Prostate gland (tissue), 2 donors: ENCODE data around the gene PRR35.

Experiments
- POLR2A ChIP-seq: fragments of 450-650 bp; IDR thresholded peaks from one replicate; pipeline ENCODE4 v1.6.1; 2016; ENCODE audit warnings: antibody characterized with exemption, mild to moderate bottlenecking
- TF ChIP-seq, protein P1 (sequence below), 4 experiments: fragments of 200-600 bp in 2 of 4; fragments of 450-650 bp in 2 of 4; sonication (generic) in 2 of 4; IDR thresholded peaks; 1 replicate in 3 of 4; 2 replicates in 1 of 4; pipeline ENCODE4 v1.5.1; 2016 to 2019; ENCODE audit warnings: antibody characterized with exemption in 4 of 4, mild to moderate bottlenecking in 2 of 4, moderate library complexity in 2 of 4

DNA sequence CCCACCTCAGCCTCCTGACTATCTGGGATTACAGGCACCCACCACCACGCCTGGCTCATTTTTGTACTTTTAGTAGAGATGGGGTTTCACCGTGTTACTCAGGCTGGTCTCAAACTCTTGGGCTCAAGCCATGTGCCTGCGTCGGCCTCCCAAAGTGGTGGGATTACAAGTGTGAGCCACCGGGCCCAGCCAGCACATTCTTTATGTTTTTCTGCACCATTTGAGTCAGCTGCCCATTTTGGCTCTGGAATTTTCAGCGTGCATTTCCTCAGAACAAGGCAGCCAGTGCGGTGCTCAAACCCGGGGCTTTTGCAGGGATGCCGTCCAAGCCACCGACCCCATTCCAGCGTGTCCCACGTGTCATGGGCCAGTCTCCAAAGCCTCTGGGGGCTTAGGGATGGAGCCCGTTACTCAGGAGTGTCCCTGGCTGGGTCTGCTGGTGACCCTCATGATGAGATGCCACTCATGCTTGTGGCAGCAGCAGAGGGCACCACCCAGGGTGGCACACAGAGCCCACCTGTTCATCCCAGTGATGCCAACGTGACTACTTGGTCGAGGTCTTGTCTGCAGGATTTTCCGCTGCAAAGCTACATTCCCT is 26.0 kb downstream of the PRR35 start:
- TF ChIP-seq, protein P1, sequence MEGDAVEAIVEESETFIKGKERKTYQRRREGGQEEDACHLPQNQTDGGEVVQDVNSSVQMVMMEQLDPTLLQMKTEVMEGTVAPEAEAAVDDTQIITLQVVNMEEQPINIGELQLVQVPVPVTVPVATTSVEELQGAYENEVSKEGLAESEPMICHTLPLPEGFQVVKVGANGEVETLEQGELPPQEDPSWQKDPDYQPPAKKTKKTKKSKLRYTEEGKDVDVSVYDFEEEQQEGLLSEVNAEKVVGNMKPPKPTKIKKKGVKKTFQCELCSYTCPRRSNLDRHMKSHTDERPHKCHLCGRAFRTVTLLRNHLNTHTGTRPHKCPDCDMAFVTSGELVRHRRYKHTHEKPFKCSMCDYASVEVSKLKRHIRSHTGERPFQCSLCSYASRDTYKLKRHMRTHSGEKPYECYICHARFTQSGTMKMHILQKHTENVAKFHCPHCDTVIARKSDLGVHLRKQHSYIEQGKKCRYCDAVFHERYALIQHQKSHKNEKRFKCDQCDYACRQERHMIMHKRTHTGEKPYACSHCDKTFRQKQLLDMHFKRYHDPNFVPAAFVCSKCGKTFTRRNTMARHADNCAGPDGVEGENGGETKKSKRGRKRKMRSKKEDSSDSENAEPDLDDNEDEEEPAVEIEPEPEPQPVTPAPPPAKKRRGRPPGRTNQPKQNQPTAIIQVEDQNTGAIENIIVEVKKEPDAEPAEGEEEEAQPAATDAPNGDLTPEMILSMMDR (IDR thresholded peaks at IDR 0.05): no peak
- no peak for TF ChIP-seq POLR2A
